SU-DHL-6 (cell line): ENCODE results near the gene CIB4.
"Not testable (repeated sequence)": the region's sequence is repeated elsewhere in the genome, so short reads cannot be mapped to it uniquely, and the experiment has no call there.

Experiments
- H2AFZ ChIP-seq: fragments of 200-600 bp; sonication (generic); 2 replicates; pipeline ENCODE4 v1.6.1; 2014; ENCODE audit warnings: low read depth, mild to moderate bottlenecking, moderate library complexity, mixed read lengths, antibody characterized with exemption, low read length; ENCODE audit not compliant: severe bottlenecking
- H3F3A ChIP-seq: fragments of 200-600 bp; shearing (Covaris generic); 2 replicates; pipeline ENCODE4 v1.6.0; 2016; ENCODE audit warnings: antibody characterized with exemption, mild to moderate bottlenecking; ENCODE audit not compliant: insufficient read depth
- H3K27ac ChIP-seq: fragments of 200-600 bp; sonication (generic); 2 replicates; pipeline ENCODE4 v1.5.1; 2016; ENCODE audit warnings: low read depth, mild to moderate bottlenecking, low read length, moderate library complexity, mixed read lengths
- H3K27me3 ChIP-seq: fragments of 200-600 bp; sonication (generic), shearing (Covaris generic); 2 replicates; pipeline ENCODE4 v1.6.0; 2014; ENCODE audit warnings: mild to moderate bottlenecking, low read length
- H3K36me3 ChIP-seq: fragments of 200-600 bp; sonication (generic); 2 replicates; pipeline ENCODE4 v1.6.1; 2014; ENCODE audit warnings: mild to moderate bottlenecking, low read length, mixed read lengths
- H3K4me2 ChIP-seq: fragments of 300-600, 200-600 bp; shearing (Covaris generic), sonication (generic); 2 replicates; pipeline ENCODE4 v1.6.0; 2014; ENCODE audit warnings: low read length, low read depth, mild to moderate bottlenecking; ENCODE audit not compliant: poor library complexity, severe bottlenecking
- H3K4me3 ChIP-seq: fragments of 200-600 bp; sonication (generic); 2 replicates; pipeline ENCODE4 v1.5.1; 2014; ENCODE audit warnings: antibody characterized with exemption, low read length, mild to moderate bottlenecking, mixed read lengths; ENCODE audit not compliant: insufficient read depth, poor library complexity, severe bottlenecking
- H3K79me2 ChIP-seq: fragments of 200-600 bp; sonication (generic); 2 replicates; pipeline ENCODE4 v1.6.1; 2014; ENCODE audit warnings: mild to moderate bottlenecking, low read length, moderate library complexity; ENCODE audit not compliant: insufficient read depth
- H3K9ac ChIP-seq: fragments of 200-600 bp; sonication (generic); 2 replicates; pipeline ENCODE4 v1.7.0; 2014; ENCODE audit warnings: mild to moderate bottlenecking, low read length
- H3K9me2 ChIP-seq: fragments of 200-600 bp; sonication (generic); replicated peaks from 2 replicates; pipeline ENCODE4 v1.6.1; 2014; ENCODE audit warnings: low read length; ENCODE audit not compliant: insufficient read depth
- H3K9me3 ChIP-seq: fragments of 200-600 bp; sonication (generic); 2 replicates; pipeline ENCODE4 v1.6.1; 2014; ENCODE audit warnings: low read length, mixed read lengths; ENCODE audit not compliant: insufficient read depth
- H4K20me1 ChIP-seq: fragments of 200-600 bp; sonication (generic); 2 replicates; pipeline ENCODE4 v1.6.1; 2014; ENCODE audit warnings: low read depth, mild to moderate bottlenecking, antibody characterized with exemption, low read length, moderate library complexity, mixed read lengths
- EZH2phosphoT487 ChIP-seq: fragments of 200-600 bp; sonication (generic), shearing (Covaris generic); conservative IDR thresholded peaks from 2 replicates; pipeline ENCODE4 v1.6.1; 2018; ENCODE audit warnings: mild to moderate bottlenecking, antibody characterized with exemption, low read length, moderate library complexity, mixed read lengths
- TF ChIP-seq, protein P1 (sequence below): fragments of 200-600 bp; sonication (generic); IDR thresholded peaks from one replicate; pipeline ENCODE4 v1.5.1; 2017; ENCODE audit warnings: antibody characterized with exemption, mild to moderate bottlenecking, low read length, moderate library complexity; ENCODE audit not compliant: insufficient read depth, poor library complexity, severe bottlenecking

The CIB4 gene

GRCh38 chr2:26658691-26659346 is 17.7 kb upstream of the CIB4 start:
- no peak overlapping the region for H3K27ac ChIP-seq
- 0 out of 2 replicates have a peak, but pooled peaks cover 6% of the 10 kb centered on the region for H3K27me3 ChIP-seq
- no peak overlapping the region for H3K9ac ChIP-seq
- no peak overlapping the region for H3K4me2 ChIP-seq
- H2AFZ ChIP-seq = no peak overlapping the region
- H4K20me1 ChIP-seq = no peaks in the 10 kb centered on the region
- no peaks in the 10 kb centered on the region for H3K36me3 ChIP-seq
- no peak overlapping the region for H3K4me3 ChIP-seq
- no peaks in the 10 kb centered on the region for H3K9me2 ChIP-seq
- H3F3A ChIP-seq = no peaks in the 10 kb centered on the region
- H3K79me2 ChIP-seq = no peaks in the 10 kb centered on the region
- no peaks in the 10 kb centered on the region for H3K9me3 ChIP-seq
- TF ChIP-seq, protein P1, sequence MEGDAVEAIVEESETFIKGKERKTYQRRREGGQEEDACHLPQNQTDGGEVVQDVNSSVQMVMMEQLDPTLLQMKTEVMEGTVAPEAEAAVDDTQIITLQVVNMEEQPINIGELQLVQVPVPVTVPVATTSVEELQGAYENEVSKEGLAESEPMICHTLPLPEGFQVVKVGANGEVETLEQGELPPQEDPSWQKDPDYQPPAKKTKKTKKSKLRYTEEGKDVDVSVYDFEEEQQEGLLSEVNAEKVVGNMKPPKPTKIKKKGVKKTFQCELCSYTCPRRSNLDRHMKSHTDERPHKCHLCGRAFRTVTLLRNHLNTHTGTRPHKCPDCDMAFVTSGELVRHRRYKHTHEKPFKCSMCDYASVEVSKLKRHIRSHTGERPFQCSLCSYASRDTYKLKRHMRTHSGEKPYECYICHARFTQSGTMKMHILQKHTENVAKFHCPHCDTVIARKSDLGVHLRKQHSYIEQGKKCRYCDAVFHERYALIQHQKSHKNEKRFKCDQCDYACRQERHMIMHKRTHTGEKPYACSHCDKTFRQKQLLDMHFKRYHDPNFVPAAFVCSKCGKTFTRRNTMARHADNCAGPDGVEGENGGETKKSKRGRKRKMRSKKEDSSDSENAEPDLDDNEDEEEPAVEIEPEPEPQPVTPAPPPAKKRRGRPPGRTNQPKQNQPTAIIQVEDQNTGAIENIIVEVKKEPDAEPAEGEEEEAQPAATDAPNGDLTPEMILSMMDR = no peak
- no peak for TF ChIP-seq EZH2phosphoT487

DNA sequence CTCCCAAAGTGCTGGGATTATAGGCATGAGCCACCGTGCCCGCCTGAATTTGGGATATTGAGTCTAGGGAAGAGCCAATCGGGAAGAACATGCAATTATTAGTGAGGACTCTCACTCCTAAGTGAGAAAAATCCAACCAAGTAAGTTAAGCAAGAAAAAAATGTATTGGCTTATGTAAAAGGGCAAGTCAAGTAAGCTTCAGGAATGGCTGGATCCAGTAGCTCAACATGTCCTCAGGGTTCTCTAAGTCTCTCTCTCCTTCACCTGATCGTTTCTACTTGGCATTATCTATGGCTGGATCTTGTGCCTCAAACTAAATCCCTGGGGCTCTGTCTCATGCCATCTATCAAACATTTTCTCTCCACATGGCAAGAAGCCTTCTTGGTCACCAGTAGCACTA is 16.1 kb upstream of the CIB4 start:
- Histone ChIP-seq H2AFZ (no peak overlapping the region), H3K4me2 (no peak overlapping the region), H3K27ac (no peak overlapping the region), H4K20me1 (no peaks in the 10 kb centered on the region), H3K9ac (no peak overlapping the region), H3K79me2 (no peaks in the 10 kb centered on the region), H3K9me3 (no peaks in the 10 kb centered on the region), H3K27me3 (0 out of 2 replicates have a peak, but pooled peaks cover 6% of the 10 kb centered on the region), H3K4me3 (no peak overlapping the region), H3F3A (no peaks in the 10 kb centered on the region), H3K9me2 (no peaks in the 10 kb centered on the region), H3K36me3 (no peaks in the 10 kb centered on the region)
- no peak for TF ChIP-seq EZH2phosphoT487

- TF ChIP-seq, protein P1 = no peak
- TF ChIP-seq EZH2phosphoT487 = no peak
- no peaks in the 10 kb centered on the region for H3K9me2 ChIP-seq
- no peaks in the 10 kb centered on the region for H3F3A ChIP-seq
- no peaks in the 10 kb centered on the region for H3K9me3 ChIP-seq
- H3K4me2 ChIP-seq = no peak overlapping the region
- H2AFZ ChIP-seq = no peak overlapping the region
- no peak overlapping the region for H3K9ac ChIP-seq
- H3K27ac ChIP-seq = no peak overlapping the region
- H3K36me3 ChIP-seq = no peaks in the 10 kb centered on the region
- H3K27me3 ChIP-seq = 0 out of 2 replicates have a peak, but pooled peaks cover 6% of the 10 kb centered on the region
- no peaks in the 10 kb centered on the region for H4K20me1 ChIP-seq
- H3K79me2 ChIP-seq = no peaks in the 10 kb centered on the region
- H3K4me3 ChIP-seq = no peak overlapping the region
Observed at GRCh38 chr2:26655611-26656195, 14.5 kb upstream of the CIB4 start.

GRCh38 chr2:26655120-26655519 is 14.0 kb upstream of the CIB4 start:
- H3K79me2 ChIP-seq, H3K9ac ChIP-seq, H3F3A ChIP-seq, H3K4me3 ChIP-seq, H3K4me2 ChIP-seq, H3K9me3 ChIP-seq, H3K27me3 ChIP-seq, H3K9me2 ChIP-seq, H3K27ac ChIP-seq, H4K20me1 ChIP-seq, H2AFZ ChIP-seq, H3K36me3 ChIP-seq: not testable (repeated sequence)
